Keratinocyte (primary cell): ENCODE results near the gene CC2D2A. TPM values are rescaled to one million over a fixed set of nuclear protein-coding genes. Genes with fewer than 3 reads are reported as not detected.

Experiments used
- DNase-seq: peaks from one replicate; pipeline ENCODE4 v3.0.0-alpha.2; 2011; ENCODE audit warnings: low read depth, missing footprints, low spot score
- FAIRE-seq: peaks from 2 replicates; lab custom pipeline; 2011; peaks lifted over from hg19 to GRCh38; lab: Jason Lieb, UNC
- H2AFZ ChIP-seq: 2 replicates; pipeline ENCODE4 v1.6.0; 2012; ENCODE audit warnings: low read length, control low read depth, inconsistent platforms; ENCODE audit not compliant: control insufficient read depth
- H3K27ac ChIP-seq: 2 replicates; pipeline ENCODE4 v1.5.1; 2011; ENCODE audit warnings: low read length; ENCODE audit not compliant: control insufficient read depth, insufficient read depth
- H3K27me3 ChIP-seq: 3 replicates; pipeline ENCODE4 v1.6.0; 2011; ENCODE audit warnings: low read length; ENCODE audit not compliant: control insufficient read depth, insufficient read depth; ENCODE audit errors: extremely low read depth
- H3K36me3 ChIP-seq, 2 experiments: 2 replicates in 1 of 2; 3 replicates in 1 of 2; pipeline ENCODE4 v1.5.1; 2011; ENCODE audit warnings: low read length in 2 of 2, mild to moderate bottlenecking in 1 of 2; ENCODE audit not compliant: control insufficient read depth in 2 of 2, insufficient read depth in 2 of 2; ENCODE audit errors: extremely low read depth in 1 of 2
- H3K4me1 ChIP-seq: 3 replicates; pipeline ENCODE4 v1.5.1; 2011; ENCODE audit warnings: low read length; ENCODE audit not compliant: control insufficient read depth, insufficient read depth; ENCODE audit errors: extremely low read depth
- H3K4me2 ChIP-seq: 3 replicates; pipeline ENCODE4 v1.6.0; 2011; ENCODE audit warnings: low read depth, low read length; ENCODE audit not compliant: control insufficient read depth, insufficient read depth; ENCODE audit errors: extremely low read depth
- H3K4me3 ChIP-seq, 3 experiments: fragments of 200-600 bp in 1 of 3; sonication (generic) in 1 of 3; 2 replicates in 2 of 3; 3 replicates in 1 of 3; pipeline ENCODE4 v1.5.1; 2011 to 2016; ENCODE audit warnings: low read length in 3 of 3, mild to moderate bottlenecking in 3 of 3, control low read depth in 2 of 3, inconsistent platforms in 1 of 3, low read depth in 1 of 3, mixed read lengths in 1 of 3, mixed run types in 1 of 3, moderate library complexity in 1 of 3; ENCODE audit not compliant: control insufficient read depth in 2 of 3, insufficient read depth in 2 of 3; ENCODE audit errors: extremely low read depth in 1 of 3
- H3K79me2 ChIP-seq: 2 replicates; pipeline ENCODE4 v1.6.0; 2012; ENCODE audit warnings: low read length; ENCODE audit not compliant: control insufficient read depth, insufficient read depth
- H3K9ac ChIP-seq: 3 replicates; pipeline ENCODE4 v1.6.0; 2011; ENCODE audit warnings: low read length; ENCODE audit not compliant: control insufficient read depth, insufficient read depth; ENCODE audit errors: extremely low read depth
- H3K9me1 ChIP-seq: 3 replicates; pipeline ENCODE4 v1.6.0; 2011; ENCODE audit warnings: low read length; ENCODE audit not compliant: control insufficient read depth, insufficient read depth; ENCODE audit errors: extremely low read depth
- H3K9me3 ChIP-seq: 2 replicates; pipeline ENCODE4 v1.5.1; 2012; ENCODE audit warnings: low read depth, low read length; ENCODE audit not compliant: control insufficient read depth
- H4K20me1 ChIP-seq: 3 replicates; pipeline ENCODE4 v1.6.0; 2011; ENCODE audit warnings: low read length; ENCODE audit not compliant: control insufficient read depth, insufficient read depth; ENCODE audit errors: extremely low read depth
- CTCF ChIP-seq, 3 experiments: IDR thresholded peaks in 1 of 3; conservative IDR thresholded peaks in 1 of 3; optimal IDR thresholded peaks in 1 of 3; 2 replicates in 2 of 3; 3 replicates in 1 of 3; pipeline versions ENCODE3 to v1.5.1; 2011; ENCODE audit warnings: low read length in 3 of 3, mild to moderate bottlenecking in 3 of 3, moderate library complexity in 2 of 3, control low read depth in 1 of 3, inconsistent platforms in 1 of 3; ENCODE audit not compliant: insufficient read depth in 2 of 3; ENCODE audit errors: extremely low read depth in 1 of 3
- EZH2 ChIP-seq: IDR thresholded peaks from one replicate; pipeline ENCODE4 v1.6.1; 2012; ENCODE audit warnings: inconsistent platforms, mild to moderate bottlenecking, low read length, moderate library complexity
- dilution Hi-C: fragments of 300-500 bp; cut with MboI; formaldehyde crosslinking; loops from one replicate; pipeline ENCODE4 v1.7.0; 2020; ENCODE audit warnings: low sequenced_read_pairs; ENCODE audit not compliant: extremely low pct_ligation_motif_present
- polyA plus RNA-seq, 5 experiments: library from polyadenylated mRNA; depleted of rRNA in 3 of 5; stranded (reverse) in 3 of 5; stranded (forward) in 1 of 5; unstranded in 1 of 5; fragments of >200 nt; gene quantifications; 1 replicate in 1 of 5; 2 replicates in 3 of 5; 3 replicates in 1 of 5; pipeline versions ENCODE4 v1.2.1 to v1.2.3, GENCODE V29; 2011 to 2012; ENCODE audit warnings: missing spikeins in 2 of 5, low read depth in 1 of 5, low replicate concordance in 1 of 5

The CC2D2A gene
- polyA plus RNA-seq, 1 donor (not counting 4 experiments of a cell fraction or from before 2014, with no cell fraction given) = 11.8 TPM

DNA sequence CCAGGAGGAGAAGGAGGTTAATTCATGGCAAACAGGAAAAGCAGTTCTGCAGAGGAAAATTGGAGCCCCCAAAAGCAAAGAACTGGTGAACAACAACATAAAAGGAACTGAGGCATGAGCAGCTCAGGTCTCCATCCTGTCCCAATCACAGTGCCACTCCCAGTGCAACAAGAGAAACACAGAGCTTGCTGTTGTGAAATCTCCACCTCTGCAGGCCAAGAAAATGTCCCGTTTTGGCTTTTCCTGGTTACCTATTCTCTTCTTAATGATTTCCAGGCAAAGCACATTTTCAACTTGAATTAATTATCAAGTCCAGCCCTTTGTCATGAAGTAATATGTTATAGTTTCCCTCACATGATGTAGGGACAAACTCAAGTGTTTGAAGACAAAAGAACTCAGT is 41.1 kb upstream of the CC2D2A start:
- H2AFZ ChIP-seq = no peak overlapping the region
- H3K4me3 ChIP-seq = no peak overlapping the region
- DNase-seq (no peak), FAIRE-seq (no peak)
- H3K4me1 ChIP-seq = peaks cover 23% of the 10 kb centered on the region
- H3K9me3 ChIP-seq = no peaks in the 10 kb centered on the region
- H3K4me2 ChIP-seq = no peak overlapping the region
- no peak overlapping the region for H3K9ac ChIP-seq
- no peaks in the 10 kb centered on the region for H3K79me2 ChIP-seq
- no peaks in the 10 kb centered on the region for H4K20me1 ChIP-seq
- TF ChIP-seq EZH2 = no peak
- TF ChIP-seq CTCF (optimal IDR thresholded peaks at IDR 0.05 in 1 of 3, IDR thresholded peaks at IDR 0.05 in 1 of 3, conservative IDR thresholded peaks at IDR 0.05 in 1 of 3; ENCODE audit: extremely low read depth in 1 of 3, insufficient read depth in 2 of 3, low read length in 3 of 3) = no peak
- no peak overlapping the region for H3K27ac ChIP-seq
- no peaks in the 10 kb centered on the region for H3K9me1 ChIP-seq
- H3K27me3 ChIP-seq = no peaks in the 10 kb centered on the region
- no peaks in the 10 kb centered on the region for H3K36me3 ChIP-seq
- dilution Hi-C loops = no loop called here

GRCh38 chr4:15434091-15434490 is 35.6 kb upstream of the CC2D2A start:
- no peak overlapping the region for H3K27ac ChIP-seq
- H3K9ac ChIP-seq = no peak overlapping the region
- H3K9me3 ChIP-seq = no peaks in the 10 kb centered on the region
- H2AFZ ChIP-seq = no peak overlapping the region
- no peaks in the 10 kb centered on the region for H3K9me1 ChIP-seq
- no peaks in the 10 kb centered on the region for H3K27me3 ChIP-seq
- H3K4me1 ChIP-seq = no peaks in the 10 kb centered on the region
- TF ChIP-seq CTCF (optimal IDR thresholded peaks at IDR 0.05 in 1 of 3, IDR thresholded peaks at IDR 0.05 in 1 of 3, conservative IDR thresholded peaks at IDR 0.05 in 1 of 3; ENCODE audit: extremely low read depth in 1 of 3, insufficient read depth in 2 of 3, low read length in 3 of 3) (no peak), EZH2 (no peak)
- DNase-seq (no peak), FAIRE-seq (no peak)
- H3K4me3 ChIP-seq = no peak overlapping the region
- no peaks in the 10 kb centered on the region for H4K20me1 ChIP-seq
- no peaks in the 10 kb centered on the region for H3K36me3 ChIP-seq
- dilution Hi-C loops = no loop called here
- H3K4me2 ChIP-seq = no peak overlapping the region
- no peaks in the 10 kb centered on the region for H3K79me2 ChIP-seq
